NCI-H748 treated with DMSO at 0.1 percent for 48 hours (cell line): Measurements from ENCODE around the gene ALG5.

Experiments
- DNase-seq: peaks from one replicate; lab custom pipeline; 2025; lab: John Stamatoyannopoulos, UW

The ALG5 gene

DNA sequence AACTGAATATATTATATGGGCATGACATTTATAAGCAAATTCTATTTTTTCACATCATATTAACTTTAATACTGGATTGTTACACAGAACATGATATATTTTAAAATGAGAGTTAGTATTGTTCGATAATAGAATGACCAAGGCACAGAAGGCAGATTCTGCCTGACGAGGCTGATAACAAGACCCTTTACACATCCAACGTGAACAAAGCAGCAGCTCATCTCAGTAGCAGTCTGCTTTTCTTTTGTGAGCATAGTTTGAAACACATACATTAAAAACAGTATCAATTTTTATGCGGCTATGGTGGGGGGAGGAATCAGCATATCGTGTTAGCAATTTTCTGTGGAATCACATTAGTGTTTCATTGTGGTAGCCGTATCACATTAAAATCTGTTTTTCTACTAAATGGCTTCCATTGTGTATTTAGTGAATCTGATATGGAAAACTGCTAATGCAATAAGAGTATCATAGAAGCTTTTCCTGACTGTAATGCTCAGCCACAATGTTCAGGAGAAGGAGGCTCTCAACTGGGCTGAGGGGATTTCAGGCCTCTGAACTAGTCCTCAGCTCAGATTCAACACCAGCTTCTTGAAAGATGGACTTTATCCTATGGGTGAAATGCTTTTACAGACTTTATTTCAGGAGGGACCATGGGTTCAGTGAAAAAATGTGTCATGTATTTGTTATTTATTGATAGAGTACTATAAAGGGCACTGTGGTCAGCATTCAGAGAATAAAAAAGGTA is 83.1 kb downstream of the ALG5 start:
- DNase-seq: no peak

GRCh38 chr13:36915106-36915505 is 84.0 kb downstream of the ALG5 start:
- no peak for DNase-seq

DNA sequence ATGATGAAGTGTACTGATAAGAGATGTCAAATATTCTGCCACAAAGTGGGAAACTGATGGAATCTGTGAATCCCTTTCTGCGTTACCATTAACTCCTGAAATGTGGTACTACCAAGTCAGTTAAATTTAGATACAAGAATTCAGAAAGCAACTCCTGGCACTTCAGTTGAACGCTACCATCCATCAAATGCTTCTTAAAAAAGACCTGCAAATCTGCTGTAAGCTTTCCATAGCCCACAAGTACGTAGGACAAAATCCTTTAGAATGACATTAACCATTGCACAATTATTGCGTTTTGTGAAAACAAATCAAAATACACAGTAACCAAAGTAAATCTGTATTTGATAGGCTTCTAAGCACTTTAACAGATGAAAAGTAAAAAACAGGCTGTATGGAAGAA is 84.5 kb downstream of the ALG5 start:
- DNase-seq: no peak

DNA sequence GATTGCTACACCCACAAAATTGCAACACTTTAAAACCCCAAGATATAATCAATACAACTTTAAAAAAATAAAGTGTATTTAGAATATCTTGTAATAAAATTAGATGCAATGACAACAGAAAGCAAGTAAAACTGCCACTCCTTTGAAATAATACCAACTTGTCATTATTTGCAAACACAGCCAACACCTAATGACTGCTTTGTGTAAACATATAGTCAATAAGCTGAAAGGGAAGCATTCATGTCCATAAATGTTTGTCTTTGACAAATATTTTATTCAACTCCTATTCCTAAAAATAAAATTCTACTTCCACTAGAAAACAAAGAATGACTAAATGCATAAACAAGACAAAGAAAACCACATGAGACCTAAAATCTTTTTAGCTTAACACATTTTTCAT is 85.7 kb downstream of the ALG5 start:
- DNase-seq: peak; percentile 86

DNA sequence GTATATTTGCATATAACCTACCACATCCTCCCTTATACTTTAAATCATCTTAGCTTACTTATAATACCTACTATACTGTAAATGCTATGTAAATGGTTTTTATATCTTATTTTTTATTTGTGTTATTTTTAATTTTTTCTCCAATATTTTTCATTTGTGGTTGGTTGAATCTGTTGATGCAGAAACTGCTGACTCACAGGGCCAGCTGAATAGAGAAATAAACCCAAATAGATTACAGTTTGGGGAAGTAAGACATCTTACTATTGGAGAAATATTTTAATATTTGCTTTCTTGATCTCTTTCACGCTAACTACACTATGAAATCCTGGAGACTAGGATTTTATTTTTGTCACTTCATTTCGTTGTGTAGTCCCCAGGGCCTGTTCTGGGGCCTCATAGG is 86.2 kb downstream of the ALG5 start:
- no peak for DNase-seq

- no peak for DNase-seq
Observed at GRCh38 chr13:36912369-36912768, 86.8 kb downstream of the ALG5 start.

- DNase-seq: no peak
Observed at GRCh38 chr13:36910545-36910944, 88.6 kb downstream of the ALG5 start.

GRCh38 chr13:36907821-36908220 is 91.3 kb downstream of the ALG5 start:
- peak; percentile 40 for DNase-seq

- no peak for DNase-seq
Observed at GRCh38 chr13:36907266-36907665, 91.9 kb downstream of the ALG5 start.

DNA sequence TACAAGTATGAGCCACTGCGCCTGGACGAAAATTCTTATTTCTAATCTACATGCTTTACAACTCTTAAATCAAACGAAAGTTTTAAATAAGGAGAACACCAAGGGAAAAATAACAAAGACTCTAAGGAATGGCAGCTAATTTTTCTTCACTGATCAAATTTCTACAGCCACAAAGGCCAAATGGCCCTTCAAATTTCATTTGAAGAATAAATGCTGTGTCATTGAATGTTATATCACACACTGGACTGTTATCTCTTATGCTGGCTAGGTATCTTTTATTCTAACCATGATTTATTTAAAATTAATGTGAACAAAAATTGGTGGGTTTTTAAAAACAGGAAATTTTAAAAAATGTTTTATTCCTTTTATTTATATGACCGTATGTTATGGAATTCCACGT is 93.2 kb downstream of the ALG5 start:
- no peak for DNase-seq

DNA sequence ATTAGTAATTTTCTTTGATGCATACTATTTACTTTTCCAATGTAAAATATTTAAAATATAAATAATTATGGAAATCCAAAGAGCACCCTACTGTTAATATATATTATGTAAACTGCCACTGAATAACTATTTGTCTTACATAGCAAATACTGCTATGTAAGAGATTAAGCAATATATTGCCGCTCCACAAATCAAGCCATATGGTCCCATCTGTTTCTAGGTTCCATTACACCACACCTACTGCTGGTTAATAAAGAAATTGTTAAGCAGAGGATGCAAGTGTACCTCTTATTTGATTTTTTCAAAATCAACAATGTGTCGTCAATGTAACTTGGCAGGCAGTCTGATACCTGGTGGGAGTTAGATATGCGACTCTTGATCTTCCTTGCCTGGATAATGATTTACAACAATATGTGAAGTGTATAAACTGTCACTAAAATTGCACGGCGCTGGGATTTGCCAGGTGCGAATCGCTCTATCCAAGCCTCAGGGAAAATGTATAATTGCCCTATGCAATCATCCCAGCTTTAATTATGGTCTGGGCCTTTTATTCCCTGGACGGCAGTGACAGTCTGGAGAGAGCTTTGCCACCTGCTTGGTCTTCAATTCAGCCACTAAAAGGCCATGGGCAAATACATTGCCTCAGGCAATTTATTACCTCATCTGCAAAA is 95.1 kb downstream of the ALG5 start:
- DNase-seq: peak; percentile 99
